Neural progenitor cell (in vitro differentiated cells): Measurements from ENCODE around the gene MATCAP1. TPM values are rescaled to one million over a fixed set of nuclear protein-coding genes. Genes with fewer than 3 reads are reported as not detected.

Experiments
- DNase-seq: peaks from one replicate; pipeline ENCODE4 v3.0.0-alpha.2; 2016; ENCODE audit warnings: low spot score
- H2AFZ ChIP-seq: fragments of 200-600 bp; sonication (generic); replicated peaks from 2 replicates; pipeline ENCODE4 v1.6.1; 2016; ENCODE audit warnings: antibody characterized with exemption
- H3F3A ChIP-seq: fragments of 200-600 bp; sonication (generic); 2 replicates; pipeline ENCODE4 v1.6.1; 2016; ENCODE audit warnings: antibody characterized with exemption, low read depth
- H3K27ac ChIP-seq: fragments of 200-600 bp; sonication (generic); 2 replicates; pipeline ENCODE4 v1.5.1; 2016; ENCODE audit warnings: mild to moderate bottlenecking
- H3K27me3 ChIP-seq: fragments of 200-600 bp; sonication (generic); 2 replicates; pipeline ENCODE4 v1.6.1; 2016; ENCODE audit warnings: mild to moderate bottlenecking, moderate library complexity
- H3K36me3 ChIP-seq: fragments of 200-600 bp; sonication (generic); 2 replicates; pipeline ENCODE4 v1.5.1; 2016
- H3K4me1 ChIP-seq: fragments of 200-600 bp; sonication (generic); 2 replicates; pipeline ENCODE4 v1.6.1; 2016; ENCODE audit warnings: mixed run types
- H3K4me2 ChIP-seq: fragments of 200-600 bp; sonication (generic); 2 replicates; pipeline ENCODE4 v1.6.1; 2016
- H3K4me3 ChIP-seq: fragments of 200-600 bp; sonication (generic); 2 replicates; pipeline ENCODE4 v1.5.1; 2016
- H3K79me2 ChIP-seq: fragments of 200-600 bp; sonication (generic); 2 replicates; pipeline ENCODE4 v1.6.1; 2016; ENCODE audit warnings: low read depth
- H3K9ac ChIP-seq: fragments of 200-600 bp; sonication (generic); 2 replicates; pipeline ENCODE4 v1.6.1; 2016
- H3K9me3 ChIP-seq: fragments of 200-600 bp; sonication (generic); 2 replicates; pipeline ENCODE4 v1.5.1; 2016; ENCODE audit warnings: low read depth
- H4K20me1 ChIP-seq: fragments of 200-600 bp; sonication (generic); 2 replicates; pipeline ENCODE4 v1.6.1; 2016; ENCODE audit warnings: low read depth
- H3K27ac Mint-ChIP-seq: 3 replicates; pipeline ENCODE4 v1.8.0; 2021; ENCODE audit warnings: mixed read lengths
- H3K27me3 Mint-ChIP-seq: 2 replicates; pipeline ENCODE4 v1.8.0; 2022; ENCODE audit warnings: low read depth, mild to moderate bottlenecking, inconsistent platforms, moderate library complexity, mixed read lengths; ENCODE audit not compliant: insufficient read depth
- H3K36me3 Mint-ChIP-seq: 3 replicates; pipeline ENCODE4 v1.8.0; 2021; ENCODE audit warnings: mixed read lengths
- H3K4me1 Mint-ChIP-seq: 3 replicates; pipeline ENCODE4 v1.8.0; 2021; ENCODE audit warnings: mixed read lengths
- H3K4me3 Mint-ChIP-seq: 3 replicates; pipeline ENCODE4 v1.8.0; 2021; ENCODE audit warnings: mild to moderate bottlenecking, moderate library complexity, mixed read lengths
- H3K9me3 Mint-ChIP-seq: 3 replicates; pipeline ENCODE4 v1.8.0; 2020; ENCODE audit warnings: mixed read lengths
- EZH2 ChIP-seq: fragments of 200-600 bp; sonication (generic); IDR thresholded peaks from 2 replicates; pipeline ENCODE4 v1.6.1; 2017; ENCODE audit warnings: antibody characterized with exemption, mild to moderate bottlenecking, moderate library complexity
- EZH2phosphoT487 ChIP-seq: fragments of 200-600 bp; sonication (generic); IDR thresholded peaks from 2 replicates; pipeline ENCODE4 v1.6.1; 2017; ENCODE audit warnings: antibody characterized with exemption
- total RNA-seq: library from RNA; depleted of rRNA; stranded (reverse); fragments of >200 nt; gene quantifications from 2 replicates; pipeline ENCODE4 v1.2.3, GENCODE V29; 2015; ENCODE audit warnings: low replicate concordance
- TF ChIP-seq, protein P1 (sequence below): fragments of 200-600 bp; sonication (generic); IDR thresholded peaks from 2 replicates; pipeline ENCODE4 v1.5.1; 2017; ENCODE audit warnings: antibody characterized with exemption, mild to moderate bottlenecking

Gene MATCAP1
- total RNA-seq, 1 donor from 2014 or later = 15.7 TPM

DNA sequence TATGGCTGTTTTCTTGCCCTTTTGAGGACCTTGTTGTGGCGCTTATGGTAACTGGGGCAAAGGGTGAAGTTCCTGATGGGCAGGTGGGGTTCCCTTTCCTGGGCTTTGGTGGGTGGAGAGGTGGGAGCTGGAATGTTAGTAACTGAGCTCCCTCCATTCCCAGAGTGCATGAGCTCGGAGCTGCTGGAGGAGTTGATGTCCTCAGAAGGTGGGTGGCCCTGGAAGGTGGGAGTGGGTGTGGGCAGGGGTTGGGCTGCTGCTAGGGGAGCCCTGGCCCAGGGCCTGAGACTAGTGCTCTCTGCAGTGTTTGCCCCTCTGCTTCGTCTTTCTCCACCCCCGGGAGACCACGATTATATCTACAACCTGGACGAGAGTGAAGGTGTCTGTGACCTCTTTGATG, 13.9 kb upstream of the MATCAP1 start:
- peaks cover 8% of the 10 kb centered on the region for H3K27me3 Mint-ChIP-seq
- no peaks in the 10 kb centered on the region for H3K9me3 Mint-ChIP-seq
- Histone ChIP-seq H3K4me2 (no peak overlapping the region), H4K20me1 (peaks cover 49% of the 10 kb centered on the region), H3F3A (peaks cover 24% of the 10 kb centered on the region), H3K4me1 (peaks cover 14% of the 10 kb centered on the region), H3K79me2 (peaks cover 16% of the 10 kb centered on the region), H3K9me3 (no peaks in the 10 kb centered on the region), H3K4me3 (no peak overlapping the region), H3K36me3 (no peaks in the 10 kb centered on the region), H2AFZ (no peak overlapping the region), H3K9ac (no peak overlapping the region), H3K27ac (no peak overlapping the region), H3K27me3 (no peaks in the 10 kb centered on the region)
- H3K4me1 Mint-ChIP-seq = peaks cover 13% of the 10 kb centered on the region
- no peak overlapping the region for H3K4me3 Mint-ChIP-seq
- H3K27ac Mint-ChIP-seq = no peak overlapping the region
- H3K36me3 Mint-ChIP-seq = peaks cover 18% of the 10 kb centered on the region
- no peak for DNase-seq
- TF ChIP-seq, protein P1, sequence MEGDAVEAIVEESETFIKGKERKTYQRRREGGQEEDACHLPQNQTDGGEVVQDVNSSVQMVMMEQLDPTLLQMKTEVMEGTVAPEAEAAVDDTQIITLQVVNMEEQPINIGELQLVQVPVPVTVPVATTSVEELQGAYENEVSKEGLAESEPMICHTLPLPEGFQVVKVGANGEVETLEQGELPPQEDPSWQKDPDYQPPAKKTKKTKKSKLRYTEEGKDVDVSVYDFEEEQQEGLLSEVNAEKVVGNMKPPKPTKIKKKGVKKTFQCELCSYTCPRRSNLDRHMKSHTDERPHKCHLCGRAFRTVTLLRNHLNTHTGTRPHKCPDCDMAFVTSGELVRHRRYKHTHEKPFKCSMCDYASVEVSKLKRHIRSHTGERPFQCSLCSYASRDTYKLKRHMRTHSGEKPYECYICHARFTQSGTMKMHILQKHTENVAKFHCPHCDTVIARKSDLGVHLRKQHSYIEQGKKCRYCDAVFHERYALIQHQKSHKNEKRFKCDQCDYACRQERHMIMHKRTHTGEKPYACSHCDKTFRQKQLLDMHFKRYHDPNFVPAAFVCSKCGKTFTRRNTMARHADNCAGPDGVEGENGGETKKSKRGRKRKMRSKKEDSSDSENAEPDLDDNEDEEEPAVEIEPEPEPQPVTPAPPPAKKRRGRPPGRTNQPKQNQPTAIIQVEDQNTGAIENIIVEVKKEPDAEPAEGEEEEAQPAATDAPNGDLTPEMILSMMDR = no peak

DNA sequence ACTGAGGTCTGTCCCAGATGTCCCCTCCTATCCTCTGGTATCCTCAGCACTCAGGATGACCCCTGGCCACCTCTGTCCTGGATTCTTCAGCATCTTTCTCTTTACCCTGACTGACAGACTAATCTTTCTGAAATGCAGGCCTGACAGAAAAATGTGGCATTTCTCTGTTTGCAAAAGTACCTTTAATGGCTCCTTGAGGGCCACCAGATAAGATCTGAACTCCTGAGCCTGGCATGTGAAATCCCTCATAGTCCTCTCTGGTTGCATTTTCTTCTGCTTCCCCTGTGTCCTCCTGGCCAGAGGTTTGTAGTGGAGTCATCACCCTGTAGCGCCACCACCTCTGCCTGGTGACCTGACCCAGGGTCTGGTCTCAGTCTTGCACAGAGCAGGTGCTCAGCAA, 13.1 kb upstream of the MATCAP1 start:
- Mint-ChIP-seq H3K36me3 (peaks cover 18% of the 10 kb centered on the region), H3K4me1 (peaks cover 16% of the 10 kb centered on the region), H3K4me3 (peak overlapping the region; percentile 4), H3K9me3 (no peaks in the 10 kb centered on the region), H3K27ac (peak overlapping the region; percentile 26), H3K27me3 (peaks cover 5% of the 10 kb centered on the region)
- Histone ChIP-seq H3K27me3 (no peaks in the 10 kb centered on the region), H3K4me3 (no peak overlapping the region), H3K4me2 (no peak overlapping the region), H3K79me2 (peaks cover 24% of the 10 kb centered on the region), H3K9me3 (no peaks in the 10 kb centered on the region), H4K20me1 (peaks cover 55% of the 10 kb centered on the region), H3K4me1 (peaks cover 14% of the 10 kb centered on the region), H3K27ac (no peak overlapping the region), H3K36me3 (no peaks in the 10 kb centered on the region), H2AFZ (no peak overlapping the region), H3K9ac (no peak overlapping the region), H3F3A (peaks cover 24% of the 10 kb centered on the region)
- TF ChIP-seq, protein P1 = no peak
- TF ChIP-seq EZH2phosphoT487 (no peak), EZH2 (no peak)
- DNase-seq = no peak

DNA sequence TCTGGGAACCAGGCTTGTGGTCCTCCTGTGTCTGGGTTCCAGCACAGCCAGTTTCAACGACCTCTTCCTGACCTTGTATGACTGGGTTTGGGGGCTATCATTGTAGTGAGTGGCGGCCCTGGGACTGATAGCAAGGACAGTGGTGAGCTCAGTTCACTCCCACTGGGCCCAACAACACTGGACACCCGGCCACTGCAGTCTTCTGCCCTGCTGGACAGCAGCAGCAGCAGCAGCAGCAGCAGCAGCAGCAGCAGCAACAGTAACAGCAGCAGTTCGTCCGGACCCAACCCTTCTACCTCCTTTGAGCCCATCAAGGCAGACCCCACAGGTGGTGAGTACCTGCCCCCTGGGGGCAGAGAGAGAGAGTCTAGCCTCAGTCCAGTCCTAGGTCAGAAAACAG, 11.9 kb upstream of the MATCAP1 start:
- Histone ChIP-seq H3K79me2 (peaks cover 24% of the 10 kb centered on the region), H3K9ac (no peak overlapping the region), H3K9me3 (no peaks in the 10 kb centered on the region), H3K36me3 (no peaks in the 10 kb centered on the region), H3K27me3 (no peaks in the 10 kb centered on the region), H3K4me1 (peaks cover 14% of the 10 kb centered on the region), H3F3A (peaks cover 24% of the 10 kb centered on the region), H2AFZ (no peak overlapping the region), H3K4me2 (no peak overlapping the region), H3K27ac (no peak overlapping the region), H3K4me3 (no peak overlapping the region), H4K20me1 (peaks cover 53% of the 10 kb centered on the region)
- no peak overlapping the region for H3K4me3 Mint-ChIP-seq
- TF ChIP-seq EZH2 (no peak), EZH2phosphoT487 (no peak)
- TF ChIP-seq, protein P1 = no peak
- no peaks in the 10 kb centered on the region for H3K9me3 Mint-ChIP-seq
- peaks cover 5% of the 10 kb centered on the region for H3K27me3 Mint-ChIP-seq
- peaks cover 22% of the 10 kb centered on the region for H3K4me1 Mint-ChIP-seq
- no peak for DNase-seq
- peaks cover 18% of the 10 kb centered on the region for H3K36me3 Mint-ChIP-seq
- H3K27ac Mint-ChIP-seq = no peak overlapping the region
